Left ventricle myocardium inferior (tissue), 1 donor: ENCODE results near the gene ZNF90. TPM values are rescaled to one million over a fixed set of nuclear protein-coding genes. Genes with fewer than 3 reads are reported as not detected.

Experiments
- DNase-seq: peaks from one replicate; pipeline ENCODE4 v3.0.0-alpha.2; 2020
- H3K27ac ChIP-seq: fragments of 200-600 bp; replicated peaks from 2 replicates; pipeline ENCODE4 v1.8.0; 2021
- H3K27me3 ChIP-seq: fragments of 200-600 bp; 2 replicates; pipeline ENCODE4 v1.8.0; 2021; ENCODE audit warnings: low read depth
- H3K36me3 ChIP-seq: fragments of 200-600 bp; 2 replicates; pipeline ENCODE4 v1.8.0; 2021
- H3K4me1 ChIP-seq: fragments of 200-600 bp; 2 replicates; pipeline ENCODE4 v1.8.0; 2021
- H3K4me3 ChIP-seq: fragments of 200-600 bp; 2 replicates; pipeline ENCODE4 v1.8.0; 2021; ENCODE audit warnings: mild to moderate bottlenecking, moderate library complexity
- H3K9me3 ChIP-seq: fragments of 200-600 bp; replicated peaks from 2 replicates; pipeline ENCODE4 v1.8.0; 2021
- intact Hi-C: fragments of 100-400 bp; cut with micrococcal nuclease; formaldehyde crosslinking; loops from one replicate; pipeline ENCODE4 v1.11.0; 2022
- total RNA-seq: library from RNA; stranded (reverse); fragmentation: NEBNext Ultra II Directional; extraction: Animal tissue kit (Norgen Biotek cat#: 25700); gene quantifications from one replicate; pipeline ENCODE4 v1.2.1, GENCODE V29; 2021
- TF ChIP-seq, protein P1 (sequence below): fragments of 200-600 bp; IDR thresholded peaks from 2 replicates; pipeline ENCODE4 v1.8.0; 2021; ENCODE audit warnings: antibody characterized with exemption, mild to moderate bottlenecking, borderline replicate concordance
- donor health status: DM: no; HTN: yes; CAD: no; lungs with severe emphysema.

Gene ZNF90
- total RNA-seq, 1 donor from 2014 or later = 0.66 TPM

DNA sequence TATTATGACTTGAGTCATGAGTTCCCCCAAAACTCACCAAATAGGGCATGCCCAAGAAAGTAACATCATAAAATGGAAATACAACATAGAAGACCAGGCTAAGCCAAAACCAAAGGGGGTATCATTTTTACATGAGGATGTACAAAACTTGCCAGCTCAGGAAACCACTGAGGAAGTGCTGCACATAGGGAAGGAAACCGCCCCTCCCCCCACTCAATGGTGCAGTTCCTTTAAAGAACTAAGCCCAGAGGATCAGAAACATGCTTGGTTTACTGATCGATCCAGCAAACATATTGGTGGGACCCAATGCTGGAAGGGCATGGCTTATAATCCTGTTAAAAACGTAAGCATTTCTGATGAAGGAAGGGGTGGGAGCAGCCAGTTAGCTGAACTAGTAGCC, 85.0 kb downstream of the ZNF90 start:
- Histone ChIP-seq H3K27ac (no peak overlapping the region), H3K9me3 (no peaks in the 10 kb centered on the region), H3K4me3 (no peak overlapping the region), H3K4me1 (peaks cover 7% of the 10 kb centered on the region), H3K36me3 (no peaks in the 10 kb centered on the region), H3K27me3 (no peaks in the 10 kb centered on the region)
- no peak for DNase-seq
- TF ChIP-seq, protein P1, sequence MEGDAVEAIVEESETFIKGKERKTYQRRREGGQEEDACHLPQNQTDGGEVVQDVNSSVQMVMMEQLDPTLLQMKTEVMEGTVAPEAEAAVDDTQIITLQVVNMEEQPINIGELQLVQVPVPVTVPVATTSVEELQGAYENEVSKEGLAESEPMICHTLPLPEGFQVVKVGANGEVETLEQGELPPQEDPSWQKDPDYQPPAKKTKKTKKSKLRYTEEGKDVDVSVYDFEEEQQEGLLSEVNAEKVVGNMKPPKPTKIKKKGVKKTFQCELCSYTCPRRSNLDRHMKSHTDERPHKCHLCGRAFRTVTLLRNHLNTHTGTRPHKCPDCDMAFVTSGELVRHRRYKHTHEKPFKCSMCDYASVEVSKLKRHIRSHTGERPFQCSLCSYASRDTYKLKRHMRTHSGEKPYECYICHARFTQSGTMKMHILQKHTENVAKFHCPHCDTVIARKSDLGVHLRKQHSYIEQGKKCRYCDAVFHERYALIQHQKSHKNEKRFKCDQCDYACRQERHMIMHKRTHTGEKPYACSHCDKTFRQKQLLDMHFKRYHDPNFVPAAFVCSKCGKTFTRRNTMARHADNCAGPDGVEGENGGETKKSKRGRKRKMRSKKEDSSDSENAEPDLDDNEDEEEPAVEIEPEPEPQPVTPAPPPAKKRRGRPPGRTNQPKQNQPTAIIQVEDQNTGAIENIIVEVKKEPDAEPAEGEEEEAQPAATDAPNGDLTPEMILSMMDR = no peak
- intact Hi-C loops = no loop called here

DNA sequence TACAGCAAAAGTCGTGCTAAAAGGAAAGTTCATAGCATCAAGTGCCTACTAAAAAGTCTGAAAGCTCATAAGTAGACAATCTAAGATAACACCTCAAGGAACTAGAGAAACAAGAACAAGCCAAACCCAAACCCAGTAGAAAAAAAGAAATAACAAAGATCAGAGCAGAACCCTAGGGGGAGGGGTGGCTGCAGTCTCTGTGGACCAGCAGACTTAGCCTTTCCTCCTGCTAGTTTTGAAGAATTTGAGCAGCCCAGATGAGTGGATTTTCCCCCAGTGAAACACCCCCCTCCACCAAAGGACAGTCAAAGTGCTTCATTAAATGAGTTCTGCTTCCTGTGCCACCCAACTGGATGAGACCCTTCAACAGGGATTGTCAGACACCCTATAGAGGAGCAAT, 86.7 kb downstream of the ZNF90 start:
- TF ChIP-seq, protein P1 = no peak
- no peak for DNase-seq
- Histone ChIP-seq H3K36me3 (peaks cover 4% of the 10 kb centered on the region), H3K9me3 (no peaks in the 10 kb centered on the region), H3K27ac (no peak overlapping the region), H3K4me3 (no peak overlapping the region), H3K27me3 (no peaks in the 10 kb centered on the region), H3K4me1 (peaks cover 13% of the 10 kb centered on the region)
- intact Hi-C loops = no loop called here

DNA sequence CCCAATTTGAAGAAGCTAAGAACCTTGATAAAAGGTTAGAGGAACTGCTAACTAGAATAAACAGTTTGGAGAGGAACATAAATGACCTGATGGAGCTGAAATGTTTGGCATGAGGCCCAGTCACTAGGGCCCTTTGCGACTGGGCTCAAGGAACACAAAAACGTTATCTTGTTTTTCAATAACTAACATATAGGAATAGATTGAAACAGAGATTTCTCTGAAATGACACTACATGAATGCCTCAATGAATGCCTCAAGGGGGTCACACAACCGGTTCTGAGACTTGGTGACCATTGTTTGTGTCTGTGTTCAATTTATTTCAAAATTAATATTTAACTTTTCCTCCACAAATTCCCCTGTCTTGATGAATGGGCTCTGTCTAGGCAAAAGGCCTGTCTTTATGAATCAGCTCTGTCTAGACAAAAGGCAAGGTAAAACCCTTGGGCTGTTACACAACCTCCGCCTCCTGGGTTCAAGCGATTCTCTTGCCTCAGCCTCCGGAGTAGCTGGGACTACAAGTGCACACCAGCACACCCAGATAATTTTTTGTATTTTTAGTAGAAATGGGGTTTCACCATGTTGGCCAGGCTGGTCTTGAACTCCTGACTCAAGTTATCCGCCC, 88.3 kb downstream of the ZNF90 start:
- no peaks in the 10 kb centered on the region for H3K27me3 ChIP-seq
- no peak for DNase-seq
- intact Hi-C loops = no loop called here

DNA sequence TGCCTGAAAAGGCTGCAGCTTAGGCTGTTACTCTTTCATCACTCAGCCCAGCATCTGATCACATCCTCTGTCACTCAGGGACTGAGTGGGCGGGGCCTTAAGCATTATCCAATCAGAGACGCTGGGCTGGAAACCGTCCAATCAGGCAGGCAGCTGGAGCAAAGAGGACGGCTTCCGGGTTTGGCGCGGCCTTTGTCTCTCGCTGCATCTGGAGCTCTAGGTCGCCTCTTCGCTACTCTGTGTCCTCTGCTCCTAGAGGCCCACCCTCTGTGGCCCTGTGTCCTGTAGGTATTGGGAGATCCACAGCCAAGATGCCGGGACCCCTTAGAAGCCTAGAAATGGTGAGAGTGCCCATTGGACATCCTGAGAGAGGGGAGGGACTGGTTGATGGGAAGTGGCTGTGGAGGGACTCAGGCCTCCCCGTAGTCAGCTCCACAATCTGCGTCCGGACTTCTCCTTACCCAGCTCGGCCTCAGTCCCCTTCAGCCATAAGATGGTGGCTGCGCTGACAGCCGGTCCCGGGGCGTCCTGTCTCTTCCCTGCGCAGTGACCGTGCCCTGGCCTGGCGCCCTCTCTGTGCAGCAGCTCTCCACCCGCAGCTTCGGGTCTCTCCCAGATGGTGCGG, 89.3 kb downstream of the ZNF90 start, which contains the start of gene ZNF486:
TSS of gene ZNF486 (plus strand) at position 195 of the 625 bp plus-strand sequence. CDS start at position 312, 117 bp downstream.
- DNase-seq = peak; percentile 96
- peaks cover 19% of the 10 kb centered on the region for H3K36me3 ChIP-seq
- intact Hi-C loops = no loop called here
- no peaks in the 10 kb centered on the region for H3K27me3 ChIP-seq
- peaks cover 13% of the 10 kb centered on the region for H3K4me1 ChIP-seq
- peak within 1 kb of the TSS; percentile 82 for H3K4me3 ChIP-seq
- TF ChIP-seq, protein P1 = no peak
- peak within 1 kb of the TSS; percentile 73 for H3K27ac ChIP-seq
- H3K9me3 ChIP-seq = no peaks in the 10 kb centered on the region

More for the DNA sequence above, 88.3 kb downstream of the ZNF90 start:
- Histone ChIP-seq H3K4me3 (no peak overlapping the region), H3K9me3 (no peaks in the 10 kb centered on the region), H3K36me3 (peaks cover 10% of the 10 kb centered on the region), H3K4me1 (peaks cover 13% of the 10 kb centered on the region), H3K27ac (no peak overlapping the region)
- TF ChIP-seq, protein P1 = no peak

DNA sequence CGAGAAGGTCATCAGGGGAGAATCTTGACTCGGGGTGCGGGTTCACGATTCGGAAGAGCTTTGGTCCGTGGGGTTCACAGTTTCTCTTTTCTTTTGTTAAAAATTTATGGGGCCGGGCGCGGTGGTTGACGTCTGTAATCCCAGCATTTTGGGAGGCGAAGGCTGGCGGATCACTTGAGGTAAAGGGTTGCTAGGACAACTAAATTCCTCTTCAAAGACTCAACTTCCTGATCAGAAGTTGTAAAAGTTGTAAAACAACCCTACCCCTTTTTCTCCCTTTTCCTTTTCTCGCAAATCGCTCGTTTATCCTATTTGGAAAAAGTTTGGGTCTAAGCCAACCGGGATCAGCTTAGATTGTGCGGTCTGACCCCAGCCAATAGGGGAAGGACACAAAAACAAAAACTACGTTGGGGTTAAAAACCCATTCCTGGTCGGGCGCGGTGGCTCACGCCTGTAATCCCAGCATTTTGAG, 89.9 kb downstream of the ZNF90 start:
- Histone ChIP-seq H3K4me1 (peaks cover 11% of the 10 kb centered on the region), H3K27ac (peak overlapping the region; percentile 73), H3K36me3 (peaks cover 19% of the 10 kb centered on the region), H3K27me3 (no peaks in the 10 kb centered on the region), H3K4me3 (peak overlapping the region; percentile 82), H3K9me3 (no peaks in the 10 kb centered on the region)
- TF ChIP-seq, protein P1 = no peak
- DNase-seq = no peak
- intact Hi-C loops = no loop called here

Other genes starting within 250 kb of the ZNF90 start
- gene ZNF253, start 212.1 kb upstream of the ZNF90 start, total RNA-seq = 9.2 TPM
- gene ZNF93, start 177.1 kb upstream of the ZNF90 start, total RNA-seq = 1.3 TPM
- 6.4 TPM for gene ZNF682, start 38.5 kb upstream of the ZNF90 start, total RNA-seq
- gene ZNF486, start 89.2 kb downstream of the ZNF90 start, total RNA-seq = 1.3 TPM